Measurements from ENCODE around the gene LGR4. TPM values are rescaled to one million over a fixed set of nuclear protein-coding genes. Genes with fewer than 3 reads are reported as not detected.
"Not testable (repeated sequence)": the region's sequence is repeated elsewhere in the genome, so short reads cannot be mapped to it uniquely, and the experiment has no call there.

Gene LGR4
- polyA plus RNA-seq, 12 donors: 23.3 to 63.0 (median 34.0) TPM; not detected in 1

DNA sequence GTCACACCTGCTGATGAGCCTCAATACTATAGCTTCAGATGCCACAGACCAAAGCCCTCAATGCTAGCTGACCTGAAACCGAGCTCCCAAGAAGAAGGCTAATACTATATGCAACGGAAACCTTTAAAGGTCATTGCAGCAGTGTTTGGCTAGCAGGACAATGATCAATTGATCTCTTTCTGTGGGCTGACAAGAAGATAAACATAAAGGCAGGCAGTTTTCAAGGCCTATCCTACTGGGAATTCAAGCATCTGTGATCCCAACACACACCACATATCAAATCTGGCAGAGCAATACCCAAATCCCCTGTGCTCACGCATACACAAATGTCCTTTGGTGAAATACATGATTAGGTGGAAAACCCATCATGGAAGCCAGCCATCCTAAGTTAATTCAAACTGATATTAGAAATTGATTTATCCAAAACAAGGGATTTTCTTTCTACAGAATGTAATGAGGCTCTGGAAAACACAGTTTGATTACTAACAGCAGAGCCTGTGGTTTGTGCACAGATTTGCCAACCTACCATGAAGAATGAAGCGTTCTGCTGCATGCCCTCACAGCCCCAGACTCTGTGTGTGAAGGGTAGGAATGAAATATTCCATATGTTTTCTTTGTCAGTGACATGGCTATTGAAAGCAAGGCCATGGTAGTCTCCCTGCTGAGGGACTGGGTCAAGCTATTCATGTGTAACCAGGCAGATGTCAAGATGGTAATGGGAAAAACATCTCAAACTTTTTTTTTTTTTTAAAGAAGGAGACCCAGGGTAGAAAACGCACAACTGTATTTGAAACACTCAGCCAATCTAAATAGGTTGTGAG lies 12.2 kb downstream of the LGR4 start:
- no peak for DNase-seq

DNA sequence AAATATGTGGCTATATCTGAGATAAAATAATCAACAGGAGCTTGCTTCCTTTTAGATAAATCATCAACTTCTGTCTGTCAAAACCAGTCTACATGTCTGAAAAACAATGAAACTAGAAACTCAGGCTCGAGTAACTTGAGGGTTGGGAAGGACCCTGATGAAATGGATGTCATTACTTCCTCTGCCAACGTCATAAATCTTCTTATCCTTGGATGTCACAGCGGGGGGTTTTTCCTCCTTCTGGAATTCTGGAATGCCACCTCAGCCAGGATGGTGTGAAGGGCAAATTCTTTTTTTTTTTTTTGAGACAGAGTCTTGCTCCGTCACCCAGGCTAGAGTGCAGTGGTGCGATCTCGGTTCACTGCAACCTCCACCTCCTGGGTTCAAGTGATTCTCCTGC lies 13.4 kb downstream of the LGR4 start:
- DNase-seq: no peak

DNA sequence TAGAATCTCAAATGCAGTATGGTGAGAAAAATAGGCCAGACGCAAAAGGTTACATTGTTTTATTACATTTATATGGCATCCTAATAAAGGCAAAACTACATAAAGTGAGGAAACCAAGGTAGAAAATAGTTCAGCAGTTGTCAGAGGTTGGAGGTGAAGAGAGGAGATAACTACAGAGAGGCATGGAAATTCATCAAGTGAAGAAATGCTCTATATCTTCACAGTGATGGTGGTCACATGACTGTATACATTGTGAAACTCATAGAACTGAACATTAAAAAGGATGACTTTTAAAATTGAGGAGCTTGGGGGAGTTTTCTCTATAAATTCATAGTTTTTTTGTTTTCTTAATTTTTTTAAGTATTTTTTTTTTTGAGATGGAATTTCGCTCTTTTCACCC lies 14.4 kb downstream of the LGR4 start:
- DNase-seq: no peak

DNA sequence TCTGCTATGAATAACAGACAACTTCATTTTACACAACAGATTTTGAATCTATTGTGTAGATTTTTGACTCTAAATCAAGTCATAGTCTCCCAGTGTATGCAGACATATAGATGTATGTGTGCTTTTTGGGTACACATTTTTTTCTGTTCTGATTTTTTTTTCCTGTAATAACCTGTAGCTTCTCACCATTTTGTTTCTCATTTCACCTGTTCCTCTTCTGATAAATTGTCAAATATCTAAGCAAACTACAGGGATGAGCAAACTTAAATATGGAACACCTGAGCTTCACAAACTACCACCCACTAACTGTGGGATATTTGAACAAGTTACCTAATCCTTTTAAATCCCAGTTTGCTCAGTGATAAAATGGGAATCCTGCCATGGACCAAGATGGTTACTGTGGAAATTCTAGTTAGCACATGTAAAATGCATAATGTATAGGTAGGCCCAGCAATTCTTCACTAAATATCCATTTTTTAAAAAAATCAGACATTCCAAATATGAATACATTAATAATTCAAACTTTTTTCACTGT lies 15.7 kb downstream of the LGR4 start:
- no peak for DNase-seq

DNA sequence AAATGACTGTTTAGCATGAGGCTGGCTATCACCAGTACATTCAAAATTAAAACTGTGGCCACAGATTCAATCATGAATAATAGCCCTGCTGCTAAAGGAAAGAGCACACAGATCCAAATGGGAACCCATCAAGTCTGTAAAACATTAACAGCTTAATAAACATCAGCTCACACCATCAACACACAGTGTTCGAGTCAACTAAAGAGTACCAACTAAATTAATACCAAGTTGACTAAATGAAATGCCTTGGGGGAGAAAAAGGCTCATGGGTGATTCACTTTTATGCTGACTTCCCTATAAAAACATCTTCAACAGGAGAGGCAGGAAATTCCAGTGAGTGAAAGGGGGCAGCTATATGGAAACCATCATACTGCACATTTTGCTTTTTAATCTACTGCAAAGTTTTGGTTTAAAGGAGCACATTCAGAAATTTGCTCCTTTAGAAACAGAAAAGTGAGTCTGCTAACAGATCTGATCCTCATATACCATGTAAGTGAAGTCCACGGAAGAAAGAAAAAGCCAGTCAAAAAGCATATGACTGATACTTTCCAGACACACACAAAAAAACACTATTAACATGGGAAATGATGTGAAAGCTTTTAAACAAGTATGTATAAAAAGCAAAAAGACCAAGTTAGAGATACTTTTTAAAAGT lies 16.3 kb downstream of the LGR4 start:
- no peak for DNase-seq

DNA sequence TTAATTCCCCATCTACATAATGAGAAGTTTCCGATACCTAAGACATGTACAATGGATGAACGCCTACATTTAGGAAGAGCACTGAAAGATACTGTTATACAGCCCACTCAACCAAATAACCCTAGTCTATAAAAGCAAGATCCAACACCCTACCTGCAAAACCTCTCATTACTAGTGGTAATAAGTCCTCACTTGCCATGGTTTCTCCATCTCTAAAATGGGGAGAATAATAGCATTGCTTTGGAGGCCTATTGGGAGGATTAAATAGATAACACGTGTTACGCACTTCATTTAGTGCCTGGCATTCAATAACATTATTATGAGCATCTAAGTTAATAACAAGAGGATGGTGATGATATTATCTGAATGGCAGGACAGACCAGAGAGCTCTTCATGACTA lies 16.9 kb downstream of the LGR4 start:
- no peak for DNase-seq

DNA sequence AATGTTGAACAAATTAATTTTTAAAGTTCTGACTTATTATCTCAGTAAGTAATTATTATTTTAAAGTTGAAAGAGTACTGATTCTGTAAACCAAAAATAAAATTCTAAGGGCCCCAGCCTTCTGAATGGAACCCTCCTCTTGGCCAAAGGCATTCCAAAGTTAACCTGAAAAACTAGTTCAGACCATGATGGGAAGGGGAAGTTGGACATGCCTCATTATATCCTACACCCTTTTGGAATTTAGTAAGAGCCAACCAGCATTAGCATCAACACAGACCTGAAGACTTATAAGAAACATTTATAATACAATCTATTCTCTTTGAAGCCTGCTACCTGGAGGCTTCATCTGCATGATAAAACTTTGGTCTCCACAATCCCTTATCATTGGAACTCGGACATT lies 18.9 kb downstream of the LGR4 start:
- no peak for DNase-seq

DNA sequence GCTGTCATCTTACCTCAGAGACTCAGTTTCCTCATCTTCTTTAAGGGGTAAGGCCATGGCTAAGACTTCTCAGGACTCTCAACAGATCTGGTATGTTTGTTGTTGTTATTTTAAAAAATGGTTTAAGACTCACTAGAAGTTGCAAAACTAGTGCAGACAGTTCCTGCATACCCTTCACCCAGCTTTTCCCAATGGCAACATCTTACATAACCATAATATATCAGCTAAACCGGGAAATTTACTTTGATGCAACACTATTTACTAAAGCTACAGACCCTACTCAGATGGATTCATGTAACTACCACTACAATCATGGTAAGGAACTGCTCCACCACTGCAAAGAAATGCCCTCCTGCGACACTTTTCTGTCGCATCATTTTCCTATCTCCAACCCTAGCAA lies 20.4 kb downstream of the LGR4 start:
- no peak for DNase-seq

DNA sequence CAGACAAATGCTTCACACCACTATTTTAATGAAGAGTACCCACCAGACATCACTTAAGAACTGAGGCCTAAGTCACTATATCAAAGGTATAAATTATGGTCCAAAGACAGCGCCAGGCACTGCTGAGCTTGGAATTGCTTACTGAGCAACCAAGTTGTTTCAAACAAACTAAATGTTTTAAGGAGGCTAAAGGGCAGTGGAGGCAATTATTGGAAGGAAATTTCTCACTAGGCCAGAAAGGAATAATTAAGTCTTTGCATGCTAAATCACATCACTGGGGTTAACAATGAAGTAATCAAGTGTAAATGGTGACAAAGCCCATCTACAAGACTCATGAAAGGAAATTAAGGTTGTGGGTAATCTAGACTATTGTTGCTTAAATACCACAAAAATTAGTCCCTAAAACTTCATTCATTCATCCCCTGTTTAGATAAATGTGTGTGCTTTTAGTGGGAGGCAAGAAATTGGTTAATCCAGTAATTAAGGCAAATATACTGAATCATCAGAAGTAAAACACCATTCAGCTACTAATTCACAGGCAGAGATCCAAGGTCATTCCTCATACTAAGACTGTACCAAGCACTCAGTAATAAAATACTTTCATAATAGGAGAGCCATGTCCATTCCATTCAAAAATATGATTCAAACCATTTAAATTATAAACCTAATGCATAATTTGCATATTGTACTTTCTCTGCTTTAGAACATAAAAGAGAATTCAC lies 21.2 kb downstream of the LGR4 start:
- no peak for DNase-seq

DNA sequence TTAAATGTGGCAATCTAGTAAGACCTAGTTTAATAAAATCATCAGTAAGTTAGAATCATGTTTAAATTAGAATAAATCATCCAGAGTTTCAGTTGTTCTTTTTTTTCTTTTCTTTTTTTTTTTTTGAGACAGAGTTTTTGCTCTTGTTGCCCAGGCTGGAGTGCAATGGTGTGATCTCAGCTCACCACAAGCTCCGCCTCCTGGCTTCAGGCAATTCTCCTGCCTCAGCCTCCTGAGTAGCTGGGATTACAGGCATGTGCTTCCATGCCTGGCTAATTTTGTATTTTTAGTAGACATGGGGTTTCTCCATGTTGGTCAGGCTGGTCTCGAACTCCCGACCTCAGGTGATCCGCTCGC lies 24.4 kb downstream of the LGR4 start:
- DNase-seq: not testable (repeated sequence)

DNA sequence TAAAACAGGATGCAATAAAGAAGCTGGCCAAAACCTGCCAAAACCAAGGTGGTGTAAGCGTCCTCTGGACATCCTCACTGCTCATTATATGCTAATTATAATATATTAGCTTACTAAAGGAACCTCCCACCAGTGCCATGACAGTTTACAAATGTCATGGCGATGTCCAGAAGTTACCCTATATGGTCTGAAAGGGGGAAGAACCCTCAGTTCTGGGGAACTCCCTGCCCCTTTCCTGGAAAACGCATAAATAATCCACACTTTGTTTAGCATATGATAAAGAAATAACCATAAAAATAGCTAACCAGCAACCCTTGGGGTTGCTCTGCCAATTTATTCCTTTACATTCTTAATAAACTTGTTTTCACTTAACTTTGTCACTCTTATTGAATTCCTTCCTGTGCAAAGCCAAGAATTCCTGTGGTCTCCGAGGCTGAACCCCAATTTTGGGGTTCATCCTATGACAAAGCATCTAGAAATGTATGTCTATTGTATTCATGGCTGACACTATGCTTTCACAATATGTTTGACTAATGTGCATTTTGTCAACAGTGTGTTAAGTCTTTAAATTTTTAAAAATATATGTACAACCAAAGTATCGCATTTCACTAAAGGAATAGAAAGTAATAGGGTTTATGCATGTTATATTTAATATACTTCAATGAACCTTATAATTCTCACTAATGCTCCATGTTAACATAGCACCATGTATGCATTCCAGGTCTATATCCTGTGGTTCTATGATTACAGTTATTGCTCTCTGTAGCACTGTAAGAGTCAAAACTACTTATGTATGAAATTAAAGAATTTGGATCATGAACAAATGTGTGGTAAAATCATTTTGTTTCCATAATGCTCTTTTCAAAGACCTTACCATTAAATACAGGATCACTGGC lies 25.1 kb downstream of the LGR4 start:
- no peak for DNase-seq

DNA sequence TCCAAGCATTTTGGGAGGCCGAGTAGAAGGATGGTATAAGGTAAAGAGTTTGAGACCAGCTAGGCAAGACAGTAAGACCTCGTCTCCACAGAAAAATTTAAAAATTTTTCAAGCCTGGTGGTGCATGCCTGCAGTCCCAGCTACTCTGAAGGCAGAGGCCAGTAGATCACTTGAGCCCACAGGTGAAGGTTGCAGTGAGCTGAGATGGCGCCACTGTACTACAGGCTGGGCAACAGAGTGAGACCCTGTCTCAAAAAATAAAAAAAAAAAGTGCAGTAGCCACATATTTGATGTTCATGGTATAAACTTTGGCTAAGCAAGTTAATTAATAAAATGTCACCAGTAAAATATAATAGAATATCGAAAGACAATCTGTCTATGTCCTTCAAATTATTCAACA lies 27.0 kb downstream of the LGR4 start:
- no peak for DNase-seq

DNA sequence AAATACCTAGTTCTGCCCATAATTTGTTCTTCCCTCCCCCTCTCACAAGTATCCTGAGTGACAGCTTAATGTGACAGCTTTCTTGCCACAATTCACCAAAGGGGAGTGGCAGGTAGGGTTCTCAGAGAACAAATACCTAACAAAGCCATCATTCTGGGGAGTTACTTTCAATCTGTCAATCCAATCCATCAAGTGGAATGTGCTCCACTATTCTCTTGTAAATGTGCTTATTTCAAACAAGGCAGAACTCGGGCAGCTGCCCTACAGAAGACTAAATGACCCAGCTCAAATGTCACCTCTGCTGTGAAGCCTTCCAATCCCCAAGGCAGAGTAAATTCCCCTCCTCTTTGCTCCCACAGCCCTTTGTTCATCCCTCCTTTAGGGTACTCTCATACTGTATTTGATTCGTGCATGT lies 27.8 kb downstream of the LGR4 start:
- no peak for DNase-seq

DNA sequence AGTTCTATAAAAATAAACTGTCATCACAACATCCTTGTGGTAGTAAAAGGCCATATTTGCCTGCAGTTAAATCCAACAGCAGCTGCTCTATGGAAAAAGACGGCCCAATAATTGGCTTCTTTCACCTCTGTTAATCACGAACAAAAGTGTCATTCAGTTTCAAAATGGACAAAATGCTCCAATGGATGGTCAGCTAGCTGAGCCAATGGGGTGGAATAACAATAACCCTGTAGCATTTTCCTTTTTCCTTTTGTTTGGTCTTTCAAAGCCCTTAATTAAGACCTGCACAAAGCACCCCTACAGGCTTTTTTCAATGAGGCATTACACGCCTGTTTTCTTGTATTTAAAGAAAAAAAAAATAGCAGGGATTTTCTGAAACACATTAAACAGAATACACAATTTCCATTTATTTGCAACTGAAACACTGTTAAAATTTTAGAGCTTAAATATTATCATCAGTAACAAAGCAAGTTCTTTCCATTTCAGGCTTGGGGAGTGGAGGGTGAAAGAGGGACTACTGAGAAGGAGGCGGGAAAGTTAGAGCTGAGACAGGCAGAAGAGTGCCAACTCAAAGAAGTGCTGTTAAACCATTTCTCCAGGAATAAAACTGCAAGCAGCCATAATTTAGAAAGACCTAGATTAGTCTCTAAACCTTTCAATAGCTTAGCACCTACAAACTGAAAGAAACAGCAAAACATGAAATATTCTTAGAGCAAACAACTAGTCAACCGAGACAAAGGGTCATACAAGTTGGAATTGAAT lies 28.7 kb downstream of the LGR4 start:
- DNase-seq: no peak

DNA sequence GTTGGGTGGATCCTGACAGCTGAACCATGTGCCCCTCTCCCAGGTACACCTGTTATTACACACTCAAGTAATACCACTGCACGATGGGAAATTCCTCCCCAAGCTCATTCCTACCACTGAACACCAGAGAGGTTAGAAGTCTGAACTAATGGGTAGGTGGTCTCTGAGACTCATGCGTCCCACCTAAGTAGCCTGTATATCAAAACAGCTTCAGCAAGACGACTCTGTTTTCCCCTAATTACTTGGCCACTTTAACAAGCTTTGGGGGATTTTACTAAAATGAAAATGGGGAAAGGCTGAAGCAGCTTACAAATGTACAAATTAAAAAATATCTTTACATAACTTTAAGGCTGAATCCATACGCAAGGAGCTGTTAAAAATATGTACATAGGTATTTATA lies 29.4 kb downstream of the LGR4 start:
- DNase-seq: no peak

DNA sequence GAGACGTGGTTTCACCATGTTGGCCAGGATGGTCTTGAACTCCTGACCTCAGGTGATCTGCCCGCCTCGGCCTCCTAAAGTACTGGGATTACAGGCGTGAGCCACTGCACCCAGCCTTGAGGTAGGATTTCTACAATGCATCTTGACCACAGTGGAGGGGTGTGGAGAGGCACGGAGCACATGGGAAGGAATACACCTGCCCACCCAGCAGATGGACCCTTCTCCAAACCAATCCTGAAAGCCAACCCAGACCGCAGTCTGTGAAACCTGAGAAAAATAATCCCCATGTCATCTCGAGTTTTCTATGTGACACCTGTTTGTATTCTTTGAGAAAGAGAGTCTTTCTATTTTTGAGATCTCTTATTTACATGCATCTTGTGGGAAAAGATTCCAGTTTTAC lies 32.5 kb downstream of the LGR4 start:
- no peak for DNase-seq

DNA sequence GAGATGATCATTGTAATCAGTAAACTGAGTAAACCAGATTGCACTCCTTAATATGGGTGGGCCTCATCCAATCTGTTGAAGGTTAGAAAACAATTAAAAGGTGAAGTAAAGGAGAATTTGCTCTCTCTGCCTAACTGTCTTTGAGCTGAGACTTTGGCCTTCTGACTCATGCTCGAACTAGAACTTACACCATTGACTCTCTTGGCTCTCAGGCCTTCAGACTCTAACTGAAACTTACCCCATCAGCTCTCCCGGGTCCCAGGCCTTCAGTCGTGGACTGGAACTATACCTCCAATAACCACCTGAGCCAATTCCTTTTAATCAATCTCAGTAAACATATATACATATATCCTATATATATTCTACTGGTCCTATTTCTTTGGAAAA lies 34.0 kb downstream of the LGR4 start:
- DNase-seq: no peak

DNA sequence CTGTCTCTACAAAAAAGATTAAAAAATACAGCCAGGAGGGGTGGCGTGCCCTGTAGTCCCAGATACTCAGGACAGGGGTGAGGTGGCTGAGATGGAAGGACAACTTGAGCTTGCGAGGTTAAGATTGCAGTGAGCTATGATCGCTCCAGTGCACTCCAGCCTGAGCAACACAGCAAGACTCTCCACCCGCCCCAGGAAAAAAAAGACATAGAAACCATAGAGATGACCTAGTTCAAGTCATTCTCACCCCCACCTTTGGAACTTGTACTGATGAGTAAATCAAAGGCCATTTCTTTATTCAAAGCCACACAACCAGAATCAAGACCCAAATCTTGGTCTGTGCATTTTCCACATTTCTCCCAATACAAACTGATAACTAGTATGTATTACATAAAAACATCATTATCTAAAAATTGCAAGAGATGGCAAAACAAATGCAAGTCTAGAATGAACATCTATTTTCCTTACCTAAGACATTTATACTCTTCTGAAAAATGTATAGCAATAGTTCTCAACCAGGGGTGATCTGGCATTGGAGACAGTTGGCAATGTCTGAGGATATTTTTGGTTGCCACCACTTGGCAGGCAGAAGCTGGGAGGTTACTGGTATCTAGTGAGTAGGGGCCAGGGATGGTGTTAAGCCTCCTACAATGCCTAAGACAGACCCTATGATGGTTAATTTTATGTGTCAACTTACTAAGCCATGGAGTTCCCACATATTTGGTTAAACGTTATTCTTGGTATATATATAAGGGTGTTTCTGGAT lies 34.6 kb downstream of the LGR4 start:
- no peak for DNase-seq

DNA sequence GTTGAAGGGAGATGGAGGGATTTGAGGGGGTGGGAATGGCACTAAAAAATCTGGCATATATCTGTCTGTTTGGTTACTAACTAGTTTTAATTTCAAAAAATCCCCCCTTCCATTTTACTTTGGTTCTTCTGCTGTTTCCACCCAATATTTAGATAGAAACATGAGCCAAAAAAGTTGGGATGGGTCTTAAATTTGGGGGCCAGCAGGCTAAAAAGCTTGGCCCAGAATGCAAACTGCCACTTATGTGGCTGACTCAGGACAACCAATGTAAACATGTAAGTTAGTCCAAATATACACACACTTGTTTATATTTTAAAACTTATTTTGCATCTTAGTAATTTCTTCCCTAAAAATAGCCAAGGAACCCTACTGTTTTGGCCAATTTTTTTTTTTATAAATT lies 35.7 kb downstream of the LGR4 start:
- DNase-seq: no peak

DNA sequence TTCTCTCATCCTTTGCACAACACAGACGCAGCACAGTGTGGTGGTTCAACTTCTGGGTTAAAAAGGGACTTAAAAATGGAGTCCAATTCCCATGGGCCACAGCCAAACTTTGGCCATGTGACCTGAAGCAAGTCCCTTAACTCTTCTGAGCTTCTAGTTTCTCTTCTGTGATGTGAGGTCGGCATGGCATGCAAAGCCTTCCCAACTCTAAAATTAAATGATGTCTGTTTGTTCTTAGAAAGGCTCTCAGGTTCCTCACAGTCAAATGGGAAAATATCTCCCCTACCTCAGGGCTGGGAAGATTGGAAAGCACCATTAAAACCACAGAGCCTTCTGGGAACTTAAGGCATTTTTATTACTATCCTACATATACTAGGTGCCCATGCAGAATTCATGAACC lies 38.8 kb downstream of the LGR4 start:
- no peak for DNase-seq

Data from muscle of arm (tissue), 12 donors.